Measurements from ENCODE around the gene HMOX2.

- TF ChIP-seq REST (IDR thresholded peaks at IDR 0.05; ENCODE audit: low read depth) (no peak), POLR2AphosphoS5 (IDR thresholded peaks at IDR 0.05; ENCODE audit: low read depth, low read length) (no peak), POLR2A (IDR thresholded peaks at IDR 0.05; ENCODE audit: borderline replicate concordance, extremely low read depth, insufficient read depth, insufficient read length) (no peak), CBX3 (IDR thresholded peaks at IDR 0.05; ENCODE audit: low read depth) (no peak), ZNF274 (IDR thresholded peaks at IDR 0.05; ENCODE audit: low read depth, low read length) (no peak), CTCF (IDR thresholded peaks at IDR 0.05 in 2 of 3, conservative IDR thresholded peaks at IDR 0.05 in 1 of 3; ENCODE audit: borderline replicate concordance in 1 of 3, insufficient read depth in 1 of 3, low read depth in 2 of 3, low read length in 2 of 3) (no peak), EZH2 (IDR thresholded peaks at IDR 0.05) (no peak), EZH2phosphoT487 (IDR thresholded peaks at IDR 0.05; ENCODE audit: borderline replicate concordance) (no peak), RAD21 (IDR thresholded peaks at IDR 0.05; ENCODE audit: low read depth) (no peak), ATF3 (IDR thresholded peaks at IDR 0.05) (no peak), MAX (IDR thresholded peaks at IDR 0.05) (no peak), CEBPB (IDR thresholded peaks at IDR 0.05; ENCODE audit: low read depth) (no peak), SIN3A (IDR thresholded peaks at IDR 0.05; ENCODE audit: low read depth) (no peak), ZFX (IDR thresholded peaks at IDR 0.05) (no peak)
Observed at GRCh38 chr16:4468972-4469371, 7.2 kb upstream of the HMOX2 start.

Data from HCT116 (cell line).